Left colon (tissue), 2 donors: ENCODE results near the gene GPATCH8. TPM values are rescaled to one million over a fixed set of nuclear protein-coding genes. Genes with fewer than 3 reads are reported as not detected.

ENCODE experiments used
- ATAC-seq: fragments of 200-7000 bp; cut with Tn5 transposase; one replicate; pipeline ENCODE4 v1.9.1; 2020; ENCODE audit warnings: mild to moderate bottlenecking, moderate library complexity
- DNase-seq, 2 donors: peaks; one replicate each; pipeline ENCODE4 v3.0.0-alpha.2; 2020
- intact Hi-C, 2 donors: fragments of 100-400 bp; cut with DNase I in 1 of 2; cut with micrococcal nuclease in 1 of 2; formaldehyde crosslinking; loops; one replicate each; pipeline versions ENCODE4 v1.11.2 to v1.14.0; 2022; cut with DNase I, micrococcal nuclease
- total RNA-seq, 2 donors: library from RNA; stranded (reverse); fragmentation: NEBNext Ultra II Directional; extraction: Animal tissue kit (Norgen Biotek cat#: 25700); gene quantifications; one replicate each; pipeline ENCODE4 v1.2.1, GENCODE V29; 2021
- donor health status: DM: no; HTN: no; CAD: no.
- donor health status: DM: yes; HTN: yes; CAD: no.

Gene GPATCH8
- total RNA-seq, 2 donors from 2014 or later = 29.1 to 33.7 TPM

- DNase-seq = no peak
- no peak for ATAC-seq
- intact Hi-C loops = no loop called here
Observed at GRCh38 chr17:44467108-44467507, 36.1 kb downstream of the GPATCH8 start.

- ATAC-seq (no peak), DNase-seq (no peak)
- intact Hi-C loops = no loop called here
Observed at GRCh38 chr17:44466339-44466738, 36.9 kb downstream of the GPATCH8 start.

GRCh38 chr17:44465897-44466296, 37.3 kb downstream of the GPATCH8 start:
- ATAC-seq (no peak), DNase-seq (no peak)
- intact Hi-C loops = no loop called here

- intact Hi-C loops = no loop called here
- DNase-seq = no peak
- ATAC-seq = no peak
Observed at GRCh38 chr17:44465276-44465675, 37.9 kb downstream of the GPATCH8 start.

- DNase-seq (no peak), ATAC-seq (no peak)
- intact Hi-C loops = no loop called here
Observed at GRCh38 chr17:44464037-44464436, 39.2 kb downstream of the GPATCH8 start.

GRCh38 chr17:44451832-44452231, 51.4 kb downstream of the GPATCH8 start:
- DNase-seq = no peak
- no peak for ATAC-seq
- intact Hi-C loops = no loop called here

GRCh38 chr17:44451016-44451627, 52.1 kb downstream of the GPATCH8 start:
- no peak for ATAC-seq
- no peak for DNase-seq
- intact Hi-C loops = no loop called here

GRCh38 chr17:44448412-44448811, 54.8 kb downstream of the GPATCH8 start:
- no peak for ATAC-seq
- no peak for DNase-seq
- intact Hi-C loops = no loop called here

- DNase-seq (no peak), ATAC-seq (no peak)
- intact Hi-C loops = no loop called here
Observed at GRCh38 chr17:44444735-44445105, 58.5 kb downstream of the GPATCH8 start.

- intact Hi-C loops = no loop called here
- ATAC-seq (no peak), DNase-seq (no peak)
Observed at GRCh38 chr17:44442806-44443205, 60.4 kb downstream of the GPATCH8 start.

- no peak for ATAC-seq
- intact Hi-C loops = no loop called here
- DNase-seq = no peak
Observed at GRCh38 chr17:44439168-44439567, 64.0 kb downstream of the GPATCH8 start.

GRCh38 chr17:44438636-44439035, 64.6 kb downstream of the GPATCH8 start:
- no peak for DNase-seq
- ATAC-seq = no peak

GRCh38 chr17:44436336-44436735, 66.9 kb downstream of the GPATCH8 start:
- ATAC-seq (no peak), DNase-seq (no peak)
- intact Hi-C loops = no loop called here

More at GRCh38 chr17:44438636-44439035, 64.6 kb downstream of the GPATCH8 start:
- intact Hi-C loops = no loop called here

GRCh38 chr17:44432254-44433157, 70.7 kb downstream of the GPATCH8 start:
- DNase-seq = no peak
- intact Hi-C loops = no loop called here
- ATAC-seq = no peak

- intact Hi-C loops = no loop called here
- no peak for ATAC-seq
- no peak for DNase-seq
Observed at GRCh38 chr17:44424828-44425461, 78.3 kb downstream of the GPATCH8 start.

GRCh38 chr17:44417553-44417952, 85.7 kb downstream of the GPATCH8 start:
- no peak for DNase-seq
- intact Hi-C loops = no loop called here
- ATAC-seq = no peak

- no peak for ATAC-seq
- no peak for DNase-seq
- intact Hi-C loops = no loop called here
Observed at GRCh38 chr17:44416558-44417289, 86.5 kb downstream of the GPATCH8 start.

- DNase-seq (no peak), ATAC-seq (no peak)
- intact Hi-C loops = no loop called here
Observed at GRCh38 chr17:44414394-44415155, 88.6 kb downstream of the GPATCH8 start.
